ENCODE measurements around the gene IL17B.

GRCh38 chr5:149397530-149397929 is 18.4 kb upstream of the IL17B start:
- TF ChIP-seq POLR2AphosphoS5 (IDR thresholded peaks at IDR 0.05; ENCODE audit: low read depth) (no peak), EZH2phosphoT487 (IDR thresholded peaks at IDR 0.05; ENCODE audit: unreplicated experiment) (no peak)

All from GM23338 (cell line).